HEK293T (cell line): ENCODE measurements around the gene MMP14.

ENCODE experiments used
- CTCF ChIA-PET: fragments of 350-600 bp; formaldehyde crosslinking; extraction: SDS; loops from one replicate; lab custom pipeline; 2021; ENCODE audit warnings: antibody characterized with exemption, inconsistent platforms; lab: Yijun Ruan, JAX
- POLR2A ChIA-PET: fragments of 350-600 bp; formaldehyde crosslinking; extraction: SDS; loops from one replicate; lab custom pipeline; 2020; ENCODE audit warnings: antibody characterized with exemption, inconsistent platforms; lab: Yijun Ruan, JAX
- DNase-seq: peaks from one replicate; pipeline ENCODE4 v3.0.0; 2012; ENCODE audit warnings: mixed read lengths; ENCODE audit errors: extremely low spot score
- ARNT ChIP-seq: fragments of 450-650 bp; IDR thresholded peaks from 2 replicates; pipeline ENCODE4 v1.6.1; 2017; ENCODE audit warnings: mild to moderate bottlenecking
- BHLHE40 ChIP-seq: fragments of 450-650 bp; IDR thresholded peaks from 2 replicates; pipeline ENCODE4 v1.6.1; 2016; ENCODE audit warnings: mild to moderate bottlenecking, moderate library complexity, borderline replicate concordance
- CTBP1 ChIP-seq: fragments of 450-650 bp; IDR thresholded peaks from 2 replicates; pipeline ENCODE4 v1.6.1; 2016; ENCODE audit warnings: borderline replicate concordance
- ELF4 ChIP-seq: fragments of 450-650 bp; IDR thresholded peaks from 2 replicates; pipeline ENCODE4 v1.6.1; 2017; ENCODE audit warnings: antibody characterized with exemption
- FOXA1 ChIP-seq: fragments of 450-650 bp; IDR thresholded peaks from 2 replicates; pipeline ENCODE4 v1.6.1; 2016; ENCODE audit warnings: mild to moderate bottlenecking
- FOXK2 ChIP-seq: fragments of 450-650 bp; IDR thresholded peaks from 2 replicates; pipeline ENCODE4 v1.6.1; 2016; ENCODE audit warnings: mild to moderate bottlenecking
- FOXM1 ChIP-seq: fragments of 450-650 bp; IDR thresholded peaks from 2 replicates; pipeline ENCODE4 v1.6.1; 2017; ENCODE audit warnings: mild to moderate bottlenecking, borderline replicate concordance
- HDGF ChIP-seq: fragments of 450-650 bp; IDR thresholded peaks from 2 replicates; pipeline ENCODE4 v1.6.1; 2017; ENCODE audit warnings: antibody characterized with exemption, borderline replicate concordance
- L3MBTL2 ChIP-seq: fragments of 450-650 bp; conservative IDR thresholded peaks from 2 replicates; pipeline ENCODE4 v1.6.1; 2016; ENCODE audit warnings: mild to moderate bottlenecking
- LEF1 ChIP-seq: fragments of 450-650 bp; IDR thresholded peaks from 2 replicates; pipeline ENCODE4 v1.6.1; 2017; ENCODE audit warnings: mild to moderate bottlenecking, borderline replicate concordance
- NFRKB ChIP-seq: fragments of 450-650 bp; IDR thresholded peaks from 2 replicates; pipeline ENCODE4 v1.6.1; 2016; ENCODE audit warnings: mild to moderate bottlenecking, moderate library complexity
- SP1 ChIP-seq: fragments of 450-650 bp; IDR thresholded peaks from 2 replicates; pipeline ENCODE4 v1.6.1; 2017
- SUZ12 ChIP-seq: fragments of 450-650 bp; IDR thresholded peaks from 2 replicates; pipeline ENCODE4 v1.6.1; 2016; ENCODE audit warnings: mild to moderate bottlenecking
- TARDBP ChIP-seq: fragments of 450-650 bp; IDR thresholded peaks from 2 replicates; pipeline ENCODE4 v1.6.1; 2016
- ZNF384 ChIP-seq: fragments of 450-650 bp; IDR thresholded peaks from 2 replicates; pipeline ENCODE4 v1.6.1; 2016
- TF ChIP-seq, protein P1 (sequence below): fragments of 450-650 bp; IDR thresholded peaks from 2 replicates; pipeline ENCODE4 v1.6.1; 2016

The MMP14 gene

GRCh38 chr14:22882529-22883172 is 46.3 kb downstream of the MMP14 start:
- TF ChIP-seq BHLHE40 (no peak), L3MBTL2 (no peak), FOXM1 (no peak), ARNT (no peak), SUZ12 (no peak), FOXA1 (no peak), TARDBP (no peak), NFRKB (no peak), ZNF384 (no peak), FOXK2 (no peak), SP1 (no peak), HDGF (no peak), ELF4 (no peak), LEF1 (no peak), CTBP1 (no peak)
- TF ChIP-seq, protein P1, sequence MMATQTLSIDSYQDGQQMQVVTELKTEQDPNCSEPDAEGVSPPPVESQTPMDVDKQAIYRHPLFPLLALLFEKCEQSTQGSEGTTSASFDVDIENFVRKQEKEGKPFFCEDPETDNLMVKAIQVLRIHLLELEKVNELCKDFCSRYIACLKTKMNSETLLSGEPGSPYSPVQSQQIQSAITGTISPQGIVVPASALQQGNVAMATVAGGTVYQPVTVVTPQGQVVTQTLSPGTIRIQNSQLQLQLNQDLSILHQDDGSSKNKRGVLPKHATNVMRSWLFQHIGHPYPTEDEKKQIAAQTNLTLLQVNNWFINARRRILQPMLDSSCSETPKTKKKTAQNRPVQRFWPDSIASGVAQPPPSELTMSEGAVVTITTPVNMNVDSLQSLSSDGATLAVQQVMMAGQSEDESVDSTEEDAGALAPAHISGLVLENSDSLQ = no peak
- DNase-seq = peak; percentile 38
- CTCF ChIA-PET = interaction anchor here (0.6 to 3.3 kb wide), 5 partner anchors 10 to 326 kb away, joined by 3 to 30 read pairs (median 4); partner anchors contain the start of gene LRP10
- POLR2A ChIA-PET = interaction anchor here (0.8 to 2.1 kb wide), 3 partner anchors 9 to 212 kb away, joined by 3 to 9 read pairs (median 4); partner anchors contain the start of genes ACIN1 and C14orf119

- ChIA-PET CTCF (interaction anchor here (0.7 to 3.3 kb wide), 5 partner anchors 11 to 327 kb away, joined by 3 to 30 read pairs (median 4); partner anchors contain the start of genes CEBPE and LRP10), POLR2A (interaction anchor here (0.8 to 3.7 kb wide), 4 partner anchors 10 to 212 kb away, joined by 3 to 37 read pairs (median 6); partner anchors contain the start of genes ACIN1, C14orf119 and LRP10)
- TF ChIP-seq BHLHE40 = no peak
- no peak for TF ChIP-seq ZNF384
- no peak for TF ChIP-seq ELF4
- TF ChIP-seq, protein P1 = no peak
- no peak for TF ChIP-seq NFRKB
- DNase-seq = no peak
Observed at GRCh38 chr14:22883173-22883976, 47.0 kb downstream of the MMP14 start, which contains the start of gene REM2. REM2 (plus strand) TSS chr14:22883222; CDS start chr14:22883288, 66 bp downstream.

DNA sequence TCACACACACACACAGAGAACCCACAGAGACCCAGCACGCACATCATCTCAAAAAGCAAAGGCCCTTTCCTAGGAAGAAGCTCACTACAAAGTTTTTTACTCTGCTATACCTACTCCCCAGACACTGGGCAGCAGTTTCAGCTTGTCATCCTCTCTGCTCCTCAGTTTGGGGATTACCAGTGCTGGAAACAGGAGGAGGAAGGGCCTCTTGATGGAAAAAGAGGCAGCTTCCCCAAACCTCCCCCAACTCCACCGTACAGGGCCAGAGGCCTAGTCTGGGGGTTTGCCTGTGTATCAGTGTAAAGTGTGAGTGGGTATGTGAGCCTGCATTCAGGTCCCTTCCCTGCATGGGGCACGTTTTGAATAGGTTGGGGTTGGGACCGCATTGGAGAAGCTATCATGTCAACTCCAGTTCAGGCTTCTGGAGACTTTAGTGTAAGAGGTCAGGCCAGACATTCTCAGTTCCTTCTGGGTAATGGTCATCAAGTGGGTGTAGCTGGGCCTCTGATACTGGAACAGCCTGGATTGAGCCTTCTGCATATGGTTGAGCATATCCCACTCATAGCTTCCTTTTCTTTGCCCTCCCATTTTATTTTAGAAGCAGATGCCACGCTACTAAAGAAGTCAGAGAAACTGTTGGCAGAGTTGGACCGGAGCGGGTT is 47.8 kb downstream of the MMP14 start:
- ChIA-PET CTCF (interaction anchor here (0.7 to 3.3 kb wide), 3 partner anchors 12 to 235 kb away, joined by 3 to 30 read pairs (median 4); partner anchors contain the start of genes CEBPE and LRP10), POLR2A (interaction anchor here (0.8 to 3.7 kb wide), 4 partner anchors 9 to 211 kb away, joined by 3 to 37 read pairs (median 4); partner anchors contain the start of genes ACIN1, C14orf119 and LRP10)
- no peak for DNase-seq
- TF ChIP-seq, protein P1 = no peak
- TF ChIP-seq NFRKB (no peak), SP1 (no peak), HDGF (no peak)

- POLR2A ChIA-PET = interaction anchor here (0.8 to 3.7 kb wide), 7 partner anchors 9 to 210 kb away, joined by 3 to 37 read pairs (median 4); partner anchors contain the start of genes ACIN1, C14orf119, LRP10 and OXA1L
- TF ChIP-seq FOXA1 (no peak), FOXM1 (no peak), HDGF (no peak), SUZ12 (no peak), LEF1 (no peak), TARDBP (no peak), CTBP1 (no peak), ELF4 (no peak), NFRKB (no peak), BHLHE40 (no peak), ARNT (no peak), ZNF384 (no peak), FOXK2 (no peak), L3MBTL2 (no peak), SP1 (no peak)
- TF ChIP-seq, protein P1 = no peak
- CTCF ChIA-PET = interaction anchor here (1.0 to 3.3 kb wide), 3 partner anchors 12 to 16 kb away, joined by 4 to 30 read pairs (median 11); partner anchors contain the start of gene LRP10
- DNase-seq = no peak
Observed at GRCh38 chr14:22884738-22885523, 48.5 kb downstream of the MMP14 start.
